DND-41 (cell line): ENCODE data around the gene TUBB3.

ENCODE experiments used
- EZH2 ChIP-seq: IDR thresholded peaks from 3 replicates; pipeline ENCODE4 v1.6.1; 2012; ENCODE audit warnings: borderline replicate concordance, low read depth, mild to moderate bottlenecking, moderate library complexity, low read length, inconsistent platforms; ENCODE audit not compliant: severe bottlenecking
- TF ChIP-seq, protein P1 (sequence below): IDR thresholded peaks from 2 replicates; pipeline ENCODE4 v1.5.1; 2012; ENCODE audit warnings: borderline replicate concordance, low read length, moderate library complexity, mild to moderate bottlenecking; ENCODE audit not compliant: poor library complexity, severe bottlenecking; ENCODE audit errors: extremely low read depth

DNA sequence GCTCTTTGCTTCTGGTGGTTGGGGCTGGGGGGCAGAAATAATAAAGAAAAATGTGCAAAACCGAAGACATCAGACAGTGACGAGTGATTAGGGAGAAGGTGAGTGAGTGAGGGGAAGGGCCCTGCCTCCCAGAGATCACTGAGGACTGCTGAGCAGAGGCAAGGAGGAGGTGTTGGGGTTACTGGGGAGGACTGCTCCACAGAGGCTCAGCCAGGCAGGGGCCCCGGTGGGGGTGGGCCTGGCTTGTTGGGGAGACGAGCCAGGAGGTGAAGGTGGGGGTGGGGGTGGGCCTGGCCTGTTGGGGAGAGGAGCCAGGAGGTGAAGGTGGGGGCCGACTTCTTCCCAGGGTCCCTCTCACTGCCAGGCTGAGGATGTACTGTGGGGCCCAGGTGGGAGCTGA lies 23.4 kb downstream of the TUBB3 start:
- no peak for TF ChIP-seq EZH2
- TF ChIP-seq, protein P1, sequence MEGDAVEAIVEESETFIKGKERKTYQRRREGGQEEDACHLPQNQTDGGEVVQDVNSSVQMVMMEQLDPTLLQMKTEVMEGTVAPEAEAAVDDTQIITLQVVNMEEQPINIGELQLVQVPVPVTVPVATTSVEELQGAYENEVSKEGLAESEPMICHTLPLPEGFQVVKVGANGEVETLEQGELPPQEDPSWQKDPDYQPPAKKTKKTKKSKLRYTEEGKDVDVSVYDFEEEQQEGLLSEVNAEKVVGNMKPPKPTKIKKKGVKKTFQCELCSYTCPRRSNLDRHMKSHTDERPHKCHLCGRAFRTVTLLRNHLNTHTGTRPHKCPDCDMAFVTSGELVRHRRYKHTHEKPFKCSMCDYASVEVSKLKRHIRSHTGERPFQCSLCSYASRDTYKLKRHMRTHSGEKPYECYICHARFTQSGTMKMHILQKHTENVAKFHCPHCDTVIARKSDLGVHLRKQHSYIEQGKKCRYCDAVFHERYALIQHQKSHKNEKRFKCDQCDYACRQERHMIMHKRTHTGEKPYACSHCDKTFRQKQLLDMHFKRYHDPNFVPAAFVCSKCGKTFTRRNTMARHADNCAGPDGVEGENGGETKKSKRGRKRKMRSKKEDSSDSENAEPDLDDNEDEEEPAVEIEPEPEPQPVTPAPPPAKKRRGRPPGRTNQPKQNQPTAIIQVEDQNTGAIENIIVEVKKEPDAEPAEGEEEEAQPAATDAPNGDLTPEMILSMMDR = no peak
